ENCODE results near the gene CCDC7.

DNA sequence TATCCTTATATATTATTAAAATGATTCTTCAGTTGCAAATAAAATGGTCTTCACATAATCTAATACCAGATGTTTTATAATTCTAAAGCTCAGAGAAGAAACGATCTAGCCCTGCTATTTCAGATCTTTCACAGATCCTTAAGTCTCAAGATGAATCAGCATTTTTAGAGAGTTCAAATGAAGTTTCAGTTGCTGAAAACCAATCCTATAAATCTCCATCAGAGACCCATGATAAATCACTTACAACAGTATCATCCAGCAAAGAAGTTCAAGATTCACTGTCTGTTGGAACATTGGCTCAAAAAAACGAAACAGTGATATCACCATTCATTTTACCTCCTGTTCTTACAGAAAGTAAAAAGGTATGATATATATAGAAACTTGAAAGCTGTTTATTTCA, 137.0 kb downstream of the CCDC7 start:
- TF ChIP-seq SIN3A (IDR thresholded peaks at IDR 0.05; ENCODE audit: borderline replicate concordance, insufficient read depth, low read depth, low read length) = no peak
- TF ChIP-seq, protein P1, sequence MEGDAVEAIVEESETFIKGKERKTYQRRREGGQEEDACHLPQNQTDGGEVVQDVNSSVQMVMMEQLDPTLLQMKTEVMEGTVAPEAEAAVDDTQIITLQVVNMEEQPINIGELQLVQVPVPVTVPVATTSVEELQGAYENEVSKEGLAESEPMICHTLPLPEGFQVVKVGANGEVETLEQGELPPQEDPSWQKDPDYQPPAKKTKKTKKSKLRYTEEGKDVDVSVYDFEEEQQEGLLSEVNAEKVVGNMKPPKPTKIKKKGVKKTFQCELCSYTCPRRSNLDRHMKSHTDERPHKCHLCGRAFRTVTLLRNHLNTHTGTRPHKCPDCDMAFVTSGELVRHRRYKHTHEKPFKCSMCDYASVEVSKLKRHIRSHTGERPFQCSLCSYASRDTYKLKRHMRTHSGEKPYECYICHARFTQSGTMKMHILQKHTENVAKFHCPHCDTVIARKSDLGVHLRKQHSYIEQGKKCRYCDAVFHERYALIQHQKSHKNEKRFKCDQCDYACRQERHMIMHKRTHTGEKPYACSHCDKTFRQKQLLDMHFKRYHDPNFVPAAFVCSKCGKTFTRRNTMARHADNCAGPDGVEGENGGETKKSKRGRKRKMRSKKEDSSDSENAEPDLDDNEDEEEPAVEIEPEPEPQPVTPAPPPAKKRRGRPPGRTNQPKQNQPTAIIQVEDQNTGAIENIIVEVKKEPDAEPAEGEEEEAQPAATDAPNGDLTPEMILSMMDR (IDR thresholded peaks at IDR 0.05) = no peak
- TF ChIP-seq REST (IDR thresholded peaks at IDR 0.05; ENCODE audit: insufficient read depth in 1 of 2, low read depth in 2 of 2, low read length in 1 of 2) = no peak
- no peak for TF ChIP-seq POLR2AphosphoS5 (IDR thresholded peaks at IDR 0.05; ENCODE audit: low read depth, low read length)
